Adrenal gland (tissue), 19 donors: Measurements from ENCODE around the gene VHLL. TPM values are rescaled to one million over a fixed set of nuclear protein-coding genes. Genes with fewer than 3 reads are reported as not detected.
"Not testable (repeated sequence)": the region's sequence is repeated elsewhere in the genome, so short reads cannot be mapped to it uniquely, and the experiment has no call there.

Source experiments
- DNase-seq, 7 donors: peaks; one replicate each; pipeline ENCODE4 v3.0.0-alpha.2; 2019 to 2020
- H3K27ac ChIP-seq, 5 donors: fragments of 200-600 bp; sonication (generic) in 4 of 5; 1 replicate in 3 of 5; 2 replicates in 2 of 5; pipeline versions ENCODE4 v1.5.1 to v1.8.0; 2016 to 2020; ENCODE audit warnings: mild to moderate bottlenecking in 1 of 5
- H3K27me3 ChIP-seq: fragments of 200-600 bp; 2 replicates; pipeline ENCODE4 v1.8.0; 2021
- H3K36me3 ChIP-seq, 2 donors: fragments of 200-600 bp; replicated peaks in 1 of 2; 1 replicate in 1 of 2; 2 replicates in 1 of 2; pipeline versions ENCODE4 v1.5.1 to v1.8.0; 2018 to 2022
- H3K4me1 ChIP-seq, 2 donors: fragments of 200-600 bp; replicated peaks in 1 of 2; 1 replicate in 1 of 2; 2 replicates in 1 of 2; pipeline versions ENCODE4 v1.5.1 to v1.8.0; 2018 to 2021
- H3K4me3 ChIP-seq, 4 donors: fragments of 200-600 bp; sonication (generic) in 3 of 4; one replicate each; pipeline ENCODE4 v1.5.1; 2016 to 2018
- H3K9me3 ChIP-seq, 3 donors: fragments of 200-600 bp; sonication (generic) in 1 of 3; replicated peaks in 1 of 3; 1 replicate in 2 of 3; 2 replicates in 1 of 3; pipeline versions ENCODE4 v1.5.1 to v1.8.0; 2016 to 2021
- CTCF ChIP-seq, 6 experiments: fragments of 450-650 bp in 4 of 6; fragments of 200-600 bp in 2 of 6; sonication (generic) in 1 of 6; IDR thresholded peaks; 1 replicate in 5 of 6; 2 replicates in 1 of 6; pipeline versions ENCODE4 v1.5.1 to v1.8.0; 2016 to 2021; ENCODE audit warnings: antibody characterized with exemption in 6 of 6, mild to moderate bottlenecking in 2 of 6, moderate library complexity in 1 of 6
- POLR2A ChIP-seq, 2 donors: fragments of 450-650 bp; IDR thresholded peaks; one replicate each; pipeline ENCODE4 v1.6.1; 2017; ENCODE audit warnings: antibody characterized with exemption in 2 of 2, mild to moderate bottlenecking in 2 of 2, moderate library complexity in 1 of 2
- WGBS, 4 donors: extraction: QIAGEN DNeasy Blood & Tissue Kit in 2 of 4; methylation state at CpG; one replicate each; pipeline versions ENCODE4 v1.1.5 to v1.1.7; 2013 to 2017; 5-methylcytosine and 5-hydroxymethylcytosine counted together
- intact Hi-C, 2 donors: fragments of 100-400 bp; cut with DNase I; formaldehyde crosslinking; loops; one replicate each; pipeline versions ENCODE4 v1.14.1 to v1.15.0; 2022 to 2023
- long read RNA-seq, 10 donors: library from polyadenylated mRNA in 3 of 10; unstranded in 2 of 10; stranded (forward) in 1 of 10; transcript quantifications; one replicate each; pipeline ENCODE4 v2.0.0 and lab custom pipeline, GENCODE V29; 2021 to 2026
- polyA plus RNA-seq, 3 donors: library from polyadenylated mRNA; stranded (reverse); fragments of 200-250 nt in 2 of 3; fragments of 350-450 nt in 1 of 3; fragmentation: Illumina TruSeq in 1 of 3; extraction: RNeasy Lipid Tissue Mini Kit (QIAGEN cat#74804) in 1 of 3; gene quantifications; one replicate each; pipeline ENCODE4 v1.2.3, GENCODE V29; 2013 to 2014
- total RNA-seq, 9 donors: library from RNA; depleted of rRNA in 4 of 9; stranded (reverse); fragments of >200 nt in 4 of 9; fragments of 120-200 nt in 1 of 9; fragmentation: NEBNext Ultra II Directional in 1 of 9; extraction: Animal tissue kit (Norgen Biotek cat#: 25700) in 1 of 9; gene quantifications; one replicate each; pipeline versions ENCODE4 v1.1.0 to v1.2.4, GENCODE V29; 2013 to 2023
- donor health status: healthy with polysubstance abuse.
- donor health status: Bipolar disorder and iron deficiency.
- donor health status: DM: yes; HTN: yes; CAD: no.
- donor health status: DM: no; HTN: no; CAD: no.
- donor health status: DM: no; HTN: no; CAD: no.
- donor health status: DM: yes; HTN: yes; CAD: no.

Gene VHLL
- under 1 TPM in 2 of 9 donors, not detected in 7; 0.39 to 0.44 TPM for total RNA-seq
- polyA plus RNA-seq = under 1 TPM in 1 of 3 donors, not detected in 2; 0.72 TPM
- long read RNA-seq, donor 1 = 0 reads
- long read RNA-seq, donor 2 = 0 reads
- long read RNA-seq, donor 3 = 0 reads
- long read RNA-seq, donor 4 = 0 reads
- long read RNA-seq, donor 5 = 0 reads
- long read RNA-seq, donor 6 = 0 reads
- long read RNA-seq, donor 7 = 0 reads
- long read RNA-seq, donor 8 = 0 reads
- long read RNA-seq, donor 9 = 0 reads
- long read RNA-seq, donor 10 = 0 reads

GRCh38 chr1:156298852-156299357 is at the start of gene VHLL:
Gene VHLL, minus strand, starts transcription at chr1:156299307. Its CDS starts 118 bp downstream, at chr1:156299189.
- Histone ChIP-seq H3K4me1 (peaks cover 14 to 18% of the 10 kb centered on the region in 2 donors), H3K9me3 (no peaks in the 10 kb centered on the region), H3K27ac (no peak within 1 kb of the TSS), H3K36me3 (peaks cover 0 to 2% of the 10 kb centered on the region in 2 donors), H3K27me3 (no peaks in the 10 kb centered on the region), H3K4me3 (no peak within 1 kb of the TSS)
- TF ChIP-seq POLR2A (IDR thresholded peaks at IDR 0.05) = no peak
- TF ChIP-seq CTCF (IDR thresholded peaks at IDR 0.05) = no peak
- 86 to 90% (median 89%) methylated on average over 14 to 19 of the region's 19 CpGs for WGBS, 4 donors
- no peak for DNase-seq
- intact Hi-C loops = no loop called here

- TF ChIP-seq POLR2A (IDR thresholded peaks at IDR 0.05) (no peak), CTCF (IDR thresholded peaks at IDR 0.05) (no peak)
- WGBS, 4 donors = 74 to 79% (median 77%) methylated on average over 4 of the region's 4 CpGs
- intact Hi-C loops = no loop called here
- Histone ChIP-seq H3K9me3 (no peaks in the 10 kb centered on the region), H3K27ac (no peak overlapping the region), H3K4me1 (no peaks in the 10 kb centered on the region), H3K36me3 (no peaks in the 10 kb centered on the region), H3K27me3 (no peaks in the 10 kb centered on the region), H3K4me3 (no peak overlapping the region)
- no peak for DNase-seq
Measured at GRCh38 chr1:156347331-156347730, 48.2 kb upstream of the VHLL start.

GRCh38 chr1:156346636-156347035 is 47.5 kb upstream of the VHLL start:
- no peak overlapping the region for H3K27ac ChIP-seq
- DNase-seq = no peak
- no peaks in the 10 kb centered on the region for H3K9me3 ChIP-seq
- H3K27me3 ChIP-seq = no peaks in the 10 kb centered on the region
- TF ChIP-seq CTCF (IDR thresholded peaks at IDR 0.05) = no peak
- no peak for TF ChIP-seq POLR2A (IDR thresholded peaks at IDR 0.05)
- WGBS, 4 donors = 55 to 71% (median 65%) methylated on average over 2 of the region's 2 CpGs
- intact Hi-C loops = no loop called here
- H3K36me3 ChIP-seq = no peaks in the 10 kb centered on the region
- no peak overlapping the region for H3K4me3 ChIP-seq
- no peaks in the 10 kb centered on the region for H3K4me1 ChIP-seq

- H3K36me3 ChIP-seq, H3K9me3 ChIP-seq, H3K27ac ChIP-seq, H3K4me3 ChIP-seq, H3K4me1 ChIP-seq, DNase-seq, H3K27me3 ChIP-seq, intact Hi-C loops: not testable (repeated sequence)
- 87 to 96% (median 91%) methylated on average over 2 of the region's 2 CpGs for WGBS, 4 donors
Measured at GRCh38 chr1:156346035-156346434, 46.9 kb upstream of the VHLL start.

- WGBS, 4 donors = 67 to 77% (median 75%) methylated on average over 3 of the region's 3 CpGs
Measured at GRCh38 chr1:156344409-156344808, 45.3 kb upstream of the VHLL start.

More at GRCh38 chr1:156344409-156344808, 45.3 kb upstream of the VHLL start:
- Histone ChIP-seq H3K4me1 (no peaks in the 10 kb centered on the region), H3K36me3 (no peaks in the 10 kb centered on the region), H3K27me3 (no peaks in the 10 kb centered on the region), H3K9me3 (no peaks in the 10 kb centered on the region), H3K4me3 (no peak overlapping the region), H3K27ac (no peak overlapping the region)
- intact Hi-C loops = no loop called here
- DNase-seq = no peak
- TF ChIP-seq POLR2A (IDR thresholded peaks at IDR 0.05) = no peak
- TF ChIP-seq CTCF (IDR thresholded peaks at IDR 0.05) = no peak
